ENCODE results near the gene ARHGEF39. TPM values are rescaled to one million over a fixed set of nuclear protein-coding genes. Genes with fewer than 3 reads are reported as not detected.

Gene ARHGEF39
- total RNA-seq, 1 donor from 2014 or later = 10.4 TPM

- Mint-ChIP-seq H3K4me1 (ENCODE audit: low read depth) (peaks cover 4% of the 10 kb centered on the region), H3K36me3 (ENCODE audit: insufficient read depth) (peaks cover 2% of the 10 kb centered on the region), H3K9me3 (ENCODE audit: low read depth) (no peaks in the 10 kb centered on the region), H3K4me3 (ENCODE audit: low read depth) (no peak overlapping the region), H3K27ac (no peak overlapping the region), H3K27me3 (peaks cover 10% of the 10 kb centered on the region)
- TF ChIP-seq CTCF (IDR thresholded peaks at IDR 0.05; ENCODE audit: unreplicated experiment) = no peak
- DNase-seq (ENCODE audit: low spot score, unreplicated experiment) = no peak
Measured at GRCh38 chr9:35679766-35680330, 14.9 kb upstream of the ARHGEF39 start.

GRCh38 chr9:35679091-35679490 lies 14.1 kb upstream of the ARHGEF39 start:
- DNase-seq (ENCODE audit: low spot score, unreplicated experiment) = no peak
- Mint-ChIP-seq H3K27ac (peak overlapping the region; percentile 76), H3K9me3 (ENCODE audit: low read depth) (no peaks in the 10 kb centered on the region), H3K4me3 (ENCODE audit: low read depth) (no peak overlapping the region), H3K4me1 (ENCODE audit: low read depth) (peaks cover 5% of the 10 kb centered on the region), H3K36me3 (ENCODE audit: insufficient read depth) (no peaks in the 10 kb centered on the region), H3K27me3 (peaks cover 16% of the 10 kb centered on the region)
- TF ChIP-seq CTCF (IDR thresholded peaks at IDR 0.05; ENCODE audit: unreplicated experiment) = no peak

- peaks cover 19% of the 10 kb centered on the region for H3K27me3 Mint-ChIP-seq
- peak; percentile 22 for TF ChIP-seq CTCF (IDR thresholded peaks at IDR 0.05; ENCODE audit: unreplicated experiment)
- no peaks in the 10 kb centered on the region for H3K9me3 Mint-ChIP-seq (ENCODE audit: low read depth)
- peak overlapping the region; percentile 72 for H3K4me3 Mint-ChIP-seq (ENCODE audit: low read depth)
- peaks cover 4% of the 10 kb centered on the region for H3K4me1 Mint-ChIP-seq (ENCODE audit: low read depth)
- no peaks in the 10 kb centered on the region for H3K36me3 Mint-ChIP-seq (ENCODE audit: insufficient read depth)
- H3K27ac Mint-ChIP-seq = peak overlapping the region; percentile 76
- DNase-seq (ENCODE audit: low spot score, unreplicated experiment) = peak; percentile 86
Measured at GRCh38 chr9:35675732-35676392, 10.9 kb upstream of the ARHGEF39 start.

- no peak for TF ChIP-seq CTCF (IDR thresholded peaks at IDR 0.05; ENCODE audit: unreplicated experiment)
- DNase-seq (ENCODE audit: low spot score, unreplicated experiment) = no peak
- peak overlapping the region; percentile 72 for H3K4me3 Mint-ChIP-seq (ENCODE audit: low read depth)
- H3K9me3 Mint-ChIP-seq (ENCODE audit: low read depth) = no peaks in the 10 kb centered on the region
- peaks cover 4% of the 10 kb centered on the region for H3K4me1 Mint-ChIP-seq (ENCODE audit: low read depth)
- H3K36me3 Mint-ChIP-seq (ENCODE audit: insufficient read depth) = no peaks in the 10 kb centered on the region
- peaks cover 19% of the 10 kb centered on the region for H3K27me3 Mint-ChIP-seq
- peak overlapping the region; percentile 64 for H3K27ac Mint-ChIP-seq
Measured at GRCh38 chr9:35675204-35675603, 10.2 kb upstream of the ARHGEF39 start.

- H3K4me1 Mint-ChIP-seq (ENCODE audit: low read depth) = peaks cover 8% of the 10 kb centered on the region
- no peaks in the 10 kb centered on the region for H3K36me3 Mint-ChIP-seq (ENCODE audit: insufficient read depth)
- no peak for TF ChIP-seq CTCF (IDR thresholded peaks at IDR 0.05; ENCODE audit: unreplicated experiment)
- no peak for DNase-seq (ENCODE audit: low spot score, unreplicated experiment)
- peaks cover 17% of the 10 kb centered on the region for H3K27me3 Mint-ChIP-seq
- no peak overlapping the region for H3K27ac Mint-ChIP-seq
- H3K9me3 Mint-ChIP-seq (ENCODE audit: low read depth) = no peaks in the 10 kb centered on the region
- no peak overlapping the region for H3K4me3 Mint-ChIP-seq (ENCODE audit: low read depth)
Measured at GRCh38 chr9:35674025-35674361, 9.0 kb upstream of the ARHGEF39 start.
